IMR-90 (cell line): Measurements from ENCODE around the gene FXR2. TPM values are rescaled to one million over a fixed set of nuclear protein-coding genes. Genes with fewer than 3 reads are reported as not detected.
A peak's percentile ranks its signal among the peaks of the same experiment; 100 is the strongest.

Experiments used
- ATAC-seq: fragments of 200-7000 bp; cut with Tn5 transposase; 2 replicates; pipeline ENCODE4 v1.9.1; 2020; ENCODE audit warnings: low read depth, mild to moderate bottlenecking, moderate library complexity
- BruUV-seq: library from RNA; stranded (reverse); fragments of 400-500 nt; replicated peaks from 2 replicates; lab custom pipeline; 2021; lab: Mats Ljungman, UMichigan
- CTCF ChIA-PET: fragments of 300-600 bp; formaldehyde crosslinking; extraction: SDS; loops from one replicate; lab custom pipeline; 2021; ENCODE audit warnings: antibody characterized with exemption; lab: Yijun Ruan, JAX
- POLR2A ChIA-PET: fragments of 300-600 bp; sonication (Branson Sonifier 250); formaldehyde crosslinking; loops from one replicate; lab custom pipeline; 2022; ENCODE audit warnings: antibody characterized with exemption; ENCODE audit not compliant: unreplicated experiment; lab: Charles Lee
- DNase-seq: peaks from one replicate; pipeline ENCODE4 v3.0.0; 2013
- H2AFZ ChIP-seq: replicated peaks from 2 replicates; pipeline ENCODE3; 2013; ENCODE audit warnings: low read length, mild to moderate bottlenecking; ENCODE audit not compliant: poor library complexity
- H2AK5ac ChIP-seq: 2 replicates; pipeline ENCODE4 v1.6.1; 2013; ENCODE audit warnings: low read depth, low read length, inconsistent platforms
- H2AK9ac ChIP-seq: replicated peaks from 2 replicates; pipeline ENCODE3; 2013; ENCODE audit warnings: mild to moderate bottlenecking, low read depth, low read length, moderate library complexity; ENCODE audit not compliant: poor library complexity
- H2BK120ac ChIP-seq: 2 replicates; pipeline ENCODE4 v1.6.1; 2013; ENCODE audit warnings: low read depth, low read length, inconsistent platforms
- H2BK15ac ChIP-seq: 3 replicates; pipeline ENCODE4 v1.6.1; 2013; ENCODE audit warnings: low read depth, low read length, inconsistent platforms
- H2BK20ac ChIP-seq: 2 replicates; pipeline ENCODE4 v1.6.1; 2013; ENCODE audit warnings: low read depth, mild to moderate bottlenecking, inconsistent platforms, low read length, moderate library complexity
- H2BK5ac ChIP-seq: 2 replicates; pipeline ENCODE4 v1.6.1; 2013; ENCODE audit warnings: mild to moderate bottlenecking, low read depth, low read length, inconsistent platforms; ENCODE audit not compliant: poor library complexity, severe bottlenecking
- H3K14ac ChIP-seq: replicated peaks from 2 replicates; pipeline ENCODE4 v1.6.1; 2013; ENCODE audit warnings: low read depth, low read length, inconsistent platforms
- H3K18ac ChIP-seq: 2 replicates; pipeline ENCODE4 v1.6.1; 2013; ENCODE audit warnings: low read depth, low read length, control low read depth
- H3K23ac ChIP-seq: 2 replicates; pipeline ENCODE4 v1.6.1; 2013; ENCODE audit warnings: low read depth, low read length, inconsistent platforms
- H3K27ac ChIP-seq: 2 replicates; pipeline ENCODE4 v1.5.1; 2013; ENCODE audit warnings: mild to moderate bottlenecking, control low read depth, low read length; ENCODE audit not compliant: insufficient read depth
- H3K27me3 ChIP-seq: 2 replicates; pipeline ENCODE4 v1.6.1; 2013; ENCODE audit warnings: low read length; ENCODE audit not compliant: control insufficient read depth, insufficient read depth
- H3K36me3 ChIP-seq: 2 replicates; pipeline ENCODE4 v1.6.1; 2013; ENCODE audit warnings: low read length, mixed read lengths; ENCODE audit not compliant: control insufficient read depth, insufficient read depth
- H3K4ac ChIP-seq: 2 replicates; pipeline ENCODE4 v1.6.1; 2013; ENCODE audit warnings: low read depth, low read length, inconsistent platforms
- H3K4me1 ChIP-seq: 2 replicates; pipeline ENCODE4 v1.6.1; 2013; ENCODE audit warnings: low read length, mixed read lengths; ENCODE audit not compliant: control insufficient read depth, insufficient read depth
- H3K4me2 ChIP-seq: 2 replicates; pipeline ENCODE4 v1.6.1; 2013; ENCODE audit warnings: low read depth, mild to moderate bottlenecking, control low read depth, low read length, moderate library complexity
- H3K4me3 ChIP-seq: 2 replicates; pipeline ENCODE4 v1.5.1; 2013; ENCODE audit warnings: low read depth, mild to moderate bottlenecking, control low read depth, low read length, moderate library complexity; ENCODE audit not compliant: insufficient read depth
- H3K56ac ChIP-seq: 2 replicates; pipeline ENCODE4 v1.6.1; 2013; ENCODE audit warnings: low read length, inconsistent platforms; ENCODE audit not compliant: insufficient read depth; ENCODE audit errors: extremely low read depth
- H3K79me1 ChIP-seq, 2 experiments: 2 replicates each; pipeline ENCODE4 v1.6.1; 2013; ENCODE audit warnings: low read length in 2 of 2, inconsistent platforms in 1 of 2, low read depth in 1 of 2
- H3K9ac ChIP-seq: 2 replicates; pipeline ENCODE4 v1.6.1; 2013; ENCODE audit warnings: low read depth, low read length, control low read depth
- H3K9me1 ChIP-seq: 2 replicates; pipeline ENCODE4 v1.6.1; 2013; ENCODE audit warnings: low read length, inconsistent platforms; ENCODE audit not compliant: insufficient read depth
- H3K9me3 ChIP-seq: 2 replicates; pipeline ENCODE4 v1.6.1; 2013; ENCODE audit warnings: low read length; ENCODE audit not compliant: control insufficient read depth, insufficient read depth
- H4K20me1 ChIP-seq: 2 replicates; pipeline ENCODE4 v1.6.1; 2013; ENCODE audit warnings: low read length, inconsistent platforms; ENCODE audit not compliant: insufficient read depth
- H4K5ac ChIP-seq: 2 replicates; pipeline ENCODE4 v1.6.1; 2013; ENCODE audit warnings: mild to moderate bottlenecking, low read depth, low read length, control low read depth
- H4K8ac ChIP-seq, 2 experiments: 2 replicates each; pipeline ENCODE4 v1.6.1; 2013; ENCODE audit warnings: low read depth in 2 of 2, low read length in 2 of 2, control low read depth in 1 of 2, inconsistent platforms in 1 of 2
- H4K91ac ChIP-seq: 2 replicates; pipeline ENCODE4 v1.6.1; 2013; ENCODE audit warnings: low read depth, low read length, inconsistent platforms; ENCODE audit not compliant: insufficient read depth
- CEBPB ChIP-seq: IDR thresholded peaks from 2 replicates; pipeline ENCODE4 v1.6.1; 2012; ENCODE audit warnings: low read depth, low read length, improper control_type of control experiment
- FOS ChIP-seq: fragments of 150-350 bp; IDR thresholded peaks from 2 replicates; pipeline ENCODE4 v1.6.1; 2016; ENCODE audit warnings: low read depth, low read length
- MAFK ChIP-seq: IDR thresholded peaks from 2 replicates; pipeline ENCODE4 v1.6.1; 2012; ENCODE audit warnings: low read depth, low read length, improper control_type of control experiment
- MAZ ChIP-seq: IDR thresholded peaks from 2 replicates; pipeline ENCODE4 v1.6.1; 2012; ENCODE audit warnings: low read depth, mild to moderate bottlenecking, low read length, improper control_type of control experiment, moderate library complexity, borderline replicate concordance
- NFE2L2 ChIP-seq: fragments of 150-350 bp; IDR thresholded peaks from 2 replicates; pipeline ENCODE4 v1.6.1; 2016; ENCODE audit warnings: low read depth, mild to moderate bottlenecking, low read length
- RAD21 ChIP-seq: IDR thresholded peaks from 2 replicates; pipeline ENCODE4 v1.6.1; 2012; ENCODE audit warnings: low read length, improper control_type of control experiment
- SMC3 ChIP-seq: fragments of 150-350 bp; IDR thresholded peaks from 2 replicates; pipeline ENCODE4 v1.6.1; 2016; ENCODE audit warnings: low read depth, mild to moderate bottlenecking, antibody characterized with exemption, low read length, moderate library complexity
- WGBS, 2 experiments: methylation state at CpG; one replicate each; pipeline versions ENCODE4 v1.1.5 to v1.1.7; 2013; ENCODE audit warnings: missing lambda C conversion rate in 2 of 2; ENCODE audit not compliant: insufficient read length in 1 of 2; ENCODE audit errors: extremely low coverage in 2 of 2; 5-methylcytosine and 5-hydroxymethylcytosine counted together
- dilution Hi-C: fragments of 300-500 bp; cut with HindIII; formaldehyde crosslinking; loops from one replicate; pipeline ENCODE4 v1.14.3; 2018; ENCODE audit warnings: low sequenced_read_pairs; ENCODE audit not compliant: unreplicated experiment
- in situ Hi-C: fragments of 300-500 bp; cut with MboI; formaldehyde crosslinking; loops from 3 replicates; pipeline ENCODE4 v1.14.3; 2019; ENCODE audit warnings: low sequenced_read_pairs, inconsistent platforms, mixed read lengths
- intact Hi-C: fragments of 100-400 bp; cut with micrococcal nuclease; formaldehyde crosslinking; loops from 2 replicates; pipeline ENCODE4 v1.10.0; 2022
- polyA plus RNA-seq, 3 experiments: library from polyadenylated mRNA; depleted of rRNA; stranded (reverse); fragments of >200 nt; gene quantifications; 2 replicates each; pipeline ENCODE4 v1.2.3, GENCODE V29; 2012; ENCODE audit warnings: low replicate concordance in 1 of 3
- total RNA-seq: library from RNA; depleted of rRNA; stranded (reverse); fragments of >200 nt; gene quantifications from 2 replicates; pipeline ENCODE4 v1.2.3, GENCODE V29; 2012

FXR2 gene
- total and polyA plus RNA-seq, 2 of the 4 experiments (the other 2 are of a cell fraction): 39.1 to 55.9 TPM

DNA sequence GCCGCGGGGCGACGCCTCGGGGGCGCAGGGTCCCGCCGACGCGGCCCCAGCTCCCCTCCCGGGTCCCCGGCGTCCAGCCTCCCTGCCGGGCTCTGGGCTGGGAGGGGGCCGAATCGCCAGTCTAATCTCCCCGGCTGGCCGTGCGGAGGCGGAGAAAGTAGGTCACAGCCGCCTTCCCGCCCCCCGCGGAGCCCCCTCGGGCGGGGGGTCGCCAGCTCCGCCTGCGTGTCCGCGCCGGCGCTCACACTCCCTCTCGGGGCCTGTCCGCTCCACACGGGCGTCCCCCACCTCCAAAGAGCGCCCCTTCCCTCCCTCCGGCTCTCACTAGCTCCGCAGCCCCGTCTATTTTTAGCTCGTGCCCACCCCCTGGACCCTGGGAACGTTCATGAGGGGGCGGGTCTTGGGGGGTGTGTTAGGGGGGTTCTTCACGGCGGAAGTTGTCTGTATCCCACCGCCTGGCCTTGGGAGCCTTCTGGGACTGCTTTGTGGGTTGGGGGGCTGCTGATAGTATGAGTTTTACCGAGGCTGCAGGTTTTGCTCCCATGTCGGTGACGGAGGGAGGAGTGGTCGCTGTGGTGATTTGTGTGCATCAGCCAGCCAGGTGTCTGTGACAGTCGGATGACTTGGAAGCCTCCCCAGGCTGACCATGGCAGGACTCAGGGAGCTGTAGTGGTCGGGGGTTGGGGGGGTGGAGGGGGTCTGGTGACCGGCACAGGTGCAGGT lies 37.1 kb upstream of the FXR2 start (continued):
- no peak for TF ChIP-seq MAZ

DNA sequence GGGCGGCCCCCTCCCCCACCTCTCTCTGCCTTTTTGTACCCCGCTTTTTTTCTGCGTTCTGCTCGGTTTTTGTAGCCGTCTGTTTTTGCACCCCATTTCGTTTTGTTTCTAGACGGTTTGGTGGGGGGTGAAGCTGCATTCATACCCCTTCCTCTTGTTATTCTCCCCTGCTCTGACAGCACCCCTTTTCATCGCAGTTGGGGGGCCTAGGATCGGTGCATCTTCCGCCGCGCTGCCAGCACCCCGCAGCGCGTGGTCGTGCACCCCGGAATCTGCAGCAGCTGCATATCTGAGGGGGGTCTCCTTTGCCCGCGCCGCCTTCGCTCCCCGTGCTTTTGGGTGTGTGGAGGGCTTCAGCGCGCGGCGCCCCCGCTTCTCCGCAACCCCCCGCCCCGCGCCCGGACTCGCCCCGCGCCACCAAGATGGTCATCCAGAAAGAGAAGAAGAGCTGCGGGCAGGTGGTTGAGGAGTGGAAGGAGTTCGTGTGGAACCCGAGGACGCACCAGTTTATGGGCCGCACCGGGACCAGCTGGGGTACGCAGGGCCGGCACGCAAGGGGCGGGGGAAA lies 36.5 kb upstream of the FXR2 start:
- H3K4me2 ChIP-seq: peak overlapping the region; percentile 93

More for the DNA sequence above, 36.5 kb upstream of the FXR2 start:
- intact Hi-C loops: no loop called here
- peak overlapping the region; percentile 67 for H2AFZ ChIP-seq
- no peak overlapping the region for H3K56ac ChIP-seq
- no peaks in the 10 kb centered on the region for H3K79me1 ChIP-seq
- no peak overlapping the region for H4K8ac ChIP-seq
- H2BK15ac ChIP-seq: no peak overlapping the region
- dilution Hi-C loops: no loop called here
- no peak overlapping the region for H2AK5ac ChIP-seq
- H4K5ac ChIP-seq: no peak overlapping the region
- 1% methylated on average over 24 of the region's 45 CpGs; no CpG with 5 or more reads in 1 of the 2 experiments for WGBS, 2 experiments
- H3K27me3 ChIP-seq: peaks cover 61% of the 10 kb centered on the region
- no TSS peak for BruUV-seq
- no peak overlapping the region for H2AK9ac ChIP-seq
- in situ Hi-C loops: no loop called here
- peak overlapping the region; percentile 38; the same call in 1 of the 2 replicates for H3K23ac ChIP-seq
- DNase-seq (no peak), ATAC-seq (no peak)
- H4K20me1 ChIP-seq: no peaks in the 10 kb centered on the region; the same call in none of the 2 replicates
- no peak overlapping the region for H3K9ac ChIP-seq
- no peak overlapping the region for H2BK5ac ChIP-seq
- H3K4me1 ChIP-seq: peaks cover 6% of the 10 kb centered on the region; the same call in 1 of the 2 replicates
- H3K9me3 ChIP-seq: no peaks in the 10 kb centered on the region; the same call in 1 of the 2 replicates
- TF ChIP-seq SMC3 (no peak), CEBPB (no peak), FOS (no peak), NFE2L2 (no peak), MAFK (no peak), RAD21 (no peak)
- no peaks in the 10 kb centered on the region for H3K36me3 ChIP-seq
- no peak overlapping the region for H3K27ac ChIP-seq
- no peak overlapping the region for H2BK120ac ChIP-seq
- no peak overlapping the region for H2BK20ac ChIP-seq
- no peak overlapping the region for H4K91ac ChIP-seq
- H3K9me1 ChIP-seq: no peaks in the 10 kb centered on the region
- H3K4me3 ChIP-seq: peak overlapping the region; percentile 30
- POLR2A ChIA-PET: interaction anchor here (0.6 kb wide), 2 partner anchors 17 to 736 kb away, joined by 4 read pairs; no protein-coding TSS in a partner anchor
- H3K4ac ChIP-seq: no peak overlapping the region
- H3K18ac ChIP-seq: no peak overlapping the region
- H3K14ac ChIP-seq: no peak overlapping the region
- CTCF ChIA-PET: no interaction called here
